Purkinje cell (primary cell): ENCODE data around the gene LRRN1. TPM values are rescaled to one million over a fixed set of nuclear protein-coding genes. Genes with fewer than 3 reads are reported as not detected.

ENCODE experiments used
- polyA plus RNA-seq: library from polyadenylated mRNA; unstranded; fragments of >200 nt; fragmentation: Nextera tagmentation; gene quantifications from 2 replicates; pipeline ENCODE4 v1.2.1, GENCODE V29; 2014

Gene LRRN1
- polyA plus RNA-seq = 58.5 and 59.6 TPM in 2 replicates

GRCh38 chr3:3799173-3800079, at the start of gene LRRN1:
TSS of gene LRRN1 (plus strand) at chr3:3799431. CDS start at chr3:3844642, 45,211 bp downstream.

